CD4-positive, alpha-beta T cell treated with Interleukin-2 at 100 ng/mL for 4 hours (primary cell): Measurements from ENCODE around the gene URM1.
"Not testable (repeated sequence)": the region's sequence is repeated elsewhere in the genome, so short reads cannot be mapped to it uniquely, and the experiment has no call there.

ENCODE experiments used
- DNase-seq: peaks from one replicate; pipeline ENCODE4 v3.0.0-alpha.2; 2020; ENCODE audit warnings: low spot score

URM1 gene

GRCh38 chr9:128409450-128409849, 38.3 kb downstream of the URM1 start:
- DNase-seq = no peak

- no peak for DNase-seq
Observed at GRCh38 chr9:128409978-128410377, 38.8 kb downstream of the URM1 start.

GRCh38 chr9:128411364-128412119, 40.4 kb downstream of the URM1 start:
- DNase-seq = no peak

- peak; percentile 39 for DNase-seq
Observed at GRCh38 chr9:128412120-128412790, 41.1 kb downstream of the URM1 start.

GRCh38 chr9:128413728-128414127, 42.6 kb downstream of the URM1 start:
- DNase-seq = not testable (repeated sequence)

- no peak for DNase-seq
Observed at GRCh38 chr9:128414461-128414860, 43.3 kb downstream of the URM1 start.

GRCh38 chr9:128415281-128415680, 44.1 kb downstream of the URM1 start:
- DNase-seq = no peak

- no peak for DNase-seq
Observed at GRCh38 chr9:128416014-128416413, 44.8 kb downstream of the URM1 start.

GRCh38 chr9:128416432-128417019, 45.4 kb downstream of the URM1 start:
- DNase-seq = no peak

- DNase-seq = no peak
Observed at GRCh38 chr9:128419061-128419925, 48.1 kb downstream of the URM1 start.

GRCh38 chr9:128420060-128420650, 49.0 kb downstream of the URM1 start:
- DNase-seq = peak; percentile 60

GRCh38 chr9:128420651-128421481, 49.7 kb downstream of the URM1 start, which contains the start of gene CERCAM:
CERCAM (plus strand) TSS chr9:128420857; CDS start chr9:128420878, 21 bp downstream.
- peak; percentile 32 for DNase-seq

- no peak for DNase-seq
Observed at GRCh38 chr9:128421482-128421996, 50.4 kb downstream of the URM1 start.

GRCh38 chr9:128422022-128422782, 51.0 kb downstream of the URM1 start:
- DNase-seq = not testable (repeated sequence)

- no peak for DNase-seq
Observed at GRCh38 chr9:128422783-128423150, 51.6 kb downstream of the URM1 start.

- not testable (repeated sequence) for DNase-seq
Observed at GRCh38 chr9:128423356-128423755, 52.2 kb downstream of the URM1 start.

GRCh38 chr9:128424268-128424780, 53.1 kb downstream of the URM1 start:
- DNase-seq = no peak

GRCh38 chr9:128428644-128429512, 57.7 kb downstream of the URM1 start:
- DNase-seq = no peak
